ENCODE results near the gene B9D1.

The B9D1 gene

GRCh38 chr17:19388791-19389785 is 26.6 kb upstream of the B9D1 start:
- Histone ChIP-seq H3K79me2 (ENCODE audit: insufficient read depth, low read length) (no peaks in the 10 kb centered on the region), H3F3A (ENCODE audit: insufficient read depth) (no peaks in the 10 kb centered on the region), H3K4me2 (ENCODE audit: low read depth, low read length, poor library complexity, severe bottlenecking) (no peak overlapping the region), H3K9me3 (ENCODE audit: insufficient read depth, low read length) (no peaks in the 10 kb centered on the region), H2AFZ (ENCODE audit: low read depth, low read length, severe bottlenecking) (no peak overlapping the region), H3K9me2 (replicated peaks; ENCODE audit: insufficient read depth, low read length) (no peaks in the 10 kb centered on the region), H3K27ac (ENCODE audit: low read depth, low read length) (no peak overlapping the region), H4K20me1 (ENCODE audit: low read depth, low read length) (no peaks in the 10 kb centered on the region), H3K27me3 (ENCODE audit: low read length) (no peaks in the 10 kb centered on the region), H3K4me3 (ENCODE audit: insufficient read depth, low read length, poor library complexity, severe bottlenecking) (no peak overlapping the region), H3K9ac (ENCODE audit: low read length) (no peak overlapping the region), H3K36me3 (ENCODE audit: low read length) (no peaks in the 10 kb centered on the region)
- TF ChIP-seq EZH2phosphoT487 (conservative IDR thresholded peaks at IDR 0.05; ENCODE audit: low read length) (no peak), CTCF (IDR thresholded peaks at IDR 0.05; ENCODE audit: insufficient read depth, low read length, poor library complexity, severe bottlenecking) (no peak)

- Histone ChIP-seq H2AFZ (ENCODE audit: low read depth, low read length, severe bottlenecking) (no peak overlapping the region), H3K4me2 (ENCODE audit: low read depth, low read length, poor library complexity, severe bottlenecking) (no peak overlapping the region), H4K20me1 (ENCODE audit: low read depth, low read length) (no peaks in the 10 kb centered on the region), H3K36me3 (ENCODE audit: low read length) (no peaks in the 10 kb centered on the region), H3K79me2 (ENCODE audit: insufficient read depth, low read length) (no peaks in the 10 kb centered on the region), H3K9me2 (replicated peaks; ENCODE audit: insufficient read depth, low read length) (no peaks in the 10 kb centered on the region), H3K9ac (ENCODE audit: low read length) (no peak overlapping the region), H3F3A (ENCODE audit: insufficient read depth) (no peaks in the 10 kb centered on the region), H3K4me3 (ENCODE audit: insufficient read depth, low read length, poor library complexity, severe bottlenecking) (no peak overlapping the region), H3K27ac (ENCODE audit: low read depth, low read length) (no peak overlapping the region), H3K27me3 (ENCODE audit: low read length) (no peaks in the 10 kb centered on the region), H3K9me3 (ENCODE audit: insufficient read depth, low read length) (no peaks in the 10 kb centered on the region)
- TF ChIP-seq CTCF (IDR thresholded peaks at IDR 0.05; ENCODE audit: insufficient read depth, low read length, poor library complexity, severe bottlenecking), result no peak
- TF ChIP-seq EZH2phosphoT487 (conservative IDR thresholded peaks at IDR 0.05; ENCODE audit: low read length), result no peak
Measured at GRCh38 chr17:19387921-19388521, 25.5 kb upstream of the B9D1 start.

- Histone ChIP-seq H2AFZ (ENCODE audit: low read depth, low read length, severe bottlenecking) (no peak within 1 kb of the TSS), H3K79me2 (ENCODE audit: insufficient read depth, low read length) (no peaks in the 10 kb centered on the region), H4K20me1 (ENCODE audit: low read depth, low read length) (no peaks in the 10 kb centered on the region), H3K9me3 (ENCODE audit: insufficient read depth, low read length) (no peaks in the 10 kb centered on the region), H3K27ac (ENCODE audit: low read depth, low read length) (no peak within 1 kb of the TSS), H3K9ac (ENCODE audit: low read length) (no peak within 1 kb of the TSS), H3K4me3 (ENCODE audit: insufficient read depth, low read length, poor library complexity, severe bottlenecking) (no peak within 1 kb of the TSS), H3K9me2 (replicated peaks; ENCODE audit: insufficient read depth, low read length) (no peaks in the 10 kb centered on the region), H3K36me3 (ENCODE audit: low read length) (no peaks in the 10 kb centered on the region), H3F3A (ENCODE audit: insufficient read depth) (no peaks in the 10 kb centered on the region), H3K4me2 (ENCODE audit: low read depth, low read length, poor library complexity, severe bottlenecking) (no peak within 1 kb of the TSS), H3K27me3 (ENCODE audit: low read length) (no peaks in the 10 kb centered on the region)
- TF ChIP-seq CTCF (IDR thresholded peaks at IDR 0.05; ENCODE audit: insufficient read depth, low read length, poor library complexity, severe bottlenecking) (no peak), EZH2phosphoT487 (conservative IDR thresholded peaks at IDR 0.05; ENCODE audit: low read length) (no peak)
Measured at GRCh38 chr17:19386974-19387920, 24.7 kb upstream of the B9D1 start, which contains the start of gene MFAP4. MFAP4 (minus strand) TSS chr17:19387190; CDS start chr17:19387155, 35 bp downstream.

All from SU-DHL-6 (cell line).